Ureter (tissue), 1 donor: ENCODE measurements around the gene PHOX2A. TPM values are rescaled to one million over a fixed set of nuclear protein-coding genes. Genes with fewer than 3 reads are reported as not detected.

Experiments
- DNase-seq: peaks from one replicate; pipeline ENCODE4 v3.0.0-alpha.2; 2020; ENCODE audit warnings: low spot score
- total RNA-seq: library from RNA; stranded (reverse); gene quantifications from one replicate; pipeline ENCODE4 v1.2.4, GENCODE V29; 2023
- donor health status: DM: yes; HTN: yes; CAD: no.

The PHOX2A gene
- total RNA-seq, 1 donor from 2014 or later: not detected

DNA sequence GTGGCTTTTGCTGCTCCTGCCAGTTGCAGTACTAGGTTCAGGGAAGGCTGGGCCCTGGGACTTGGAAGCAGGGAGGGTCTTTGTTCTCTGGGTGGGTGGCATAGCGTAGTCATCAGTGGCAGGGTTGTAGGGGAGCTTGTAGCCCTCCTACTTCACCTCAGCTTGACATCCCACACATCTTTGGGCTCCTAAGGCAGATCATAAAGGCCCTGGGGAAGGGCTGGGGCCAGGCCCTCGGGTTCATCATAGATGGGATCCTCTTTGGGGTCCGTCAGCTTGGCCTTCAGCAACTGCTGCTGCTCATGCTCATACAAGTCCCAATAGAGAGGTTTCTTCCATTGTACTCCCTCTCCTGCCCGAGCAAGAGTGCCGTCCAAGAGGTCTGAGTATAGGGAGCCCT lies 6.0 kb upstream of the PHOX2A start:
- no peak for DNase-seq

DNA sequence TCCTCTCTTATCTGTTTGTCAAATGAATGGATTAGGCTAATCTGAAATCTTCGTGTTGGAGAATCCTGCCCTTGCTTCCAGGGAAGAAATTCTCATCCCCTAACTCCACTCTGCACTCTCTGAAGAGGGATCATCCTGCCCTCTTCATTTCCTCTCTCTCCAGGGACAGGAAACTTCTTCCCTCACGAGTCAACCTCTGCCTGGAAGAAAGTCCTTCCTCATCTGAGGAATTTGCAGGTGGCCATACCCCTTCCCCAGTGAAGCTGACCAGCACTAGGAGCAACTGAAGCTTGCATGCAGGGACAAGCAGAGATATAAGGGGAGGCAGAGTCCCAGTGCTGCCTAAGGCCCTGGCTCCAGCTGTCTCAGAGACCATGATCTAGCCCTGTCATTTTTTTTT lies 3.6 kb upstream of the PHOX2A start:
- no peak for DNase-seq

DNA sequence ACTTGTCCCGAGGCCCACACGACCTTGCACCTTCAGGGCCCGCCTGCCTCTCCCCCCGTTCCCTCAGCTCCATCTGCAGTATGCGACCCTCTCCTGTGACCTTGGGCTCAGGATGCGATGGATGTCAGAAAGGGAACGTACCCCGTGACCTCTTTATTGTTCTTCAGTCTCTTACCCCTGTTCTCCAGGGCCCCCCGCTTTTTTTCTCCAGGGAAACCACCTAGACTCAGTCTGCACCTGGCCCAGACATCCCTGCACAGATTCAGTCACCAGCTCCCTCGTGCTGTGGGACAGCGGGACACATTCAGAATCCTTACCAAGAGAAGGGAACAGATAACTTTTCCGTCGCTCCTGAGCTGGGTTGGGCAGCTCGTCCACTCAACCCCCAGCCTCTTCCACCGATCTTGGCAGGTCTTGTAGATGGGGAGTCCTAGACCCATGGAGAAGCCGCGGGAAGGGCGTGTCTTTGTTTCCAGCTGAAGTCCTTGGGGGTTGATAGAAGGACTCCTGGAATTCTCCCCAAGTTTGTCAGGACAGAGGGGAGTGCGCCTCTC lies 1.4 kb upstream of the PHOX2A start:
- no peak for DNase-seq

DNA sequence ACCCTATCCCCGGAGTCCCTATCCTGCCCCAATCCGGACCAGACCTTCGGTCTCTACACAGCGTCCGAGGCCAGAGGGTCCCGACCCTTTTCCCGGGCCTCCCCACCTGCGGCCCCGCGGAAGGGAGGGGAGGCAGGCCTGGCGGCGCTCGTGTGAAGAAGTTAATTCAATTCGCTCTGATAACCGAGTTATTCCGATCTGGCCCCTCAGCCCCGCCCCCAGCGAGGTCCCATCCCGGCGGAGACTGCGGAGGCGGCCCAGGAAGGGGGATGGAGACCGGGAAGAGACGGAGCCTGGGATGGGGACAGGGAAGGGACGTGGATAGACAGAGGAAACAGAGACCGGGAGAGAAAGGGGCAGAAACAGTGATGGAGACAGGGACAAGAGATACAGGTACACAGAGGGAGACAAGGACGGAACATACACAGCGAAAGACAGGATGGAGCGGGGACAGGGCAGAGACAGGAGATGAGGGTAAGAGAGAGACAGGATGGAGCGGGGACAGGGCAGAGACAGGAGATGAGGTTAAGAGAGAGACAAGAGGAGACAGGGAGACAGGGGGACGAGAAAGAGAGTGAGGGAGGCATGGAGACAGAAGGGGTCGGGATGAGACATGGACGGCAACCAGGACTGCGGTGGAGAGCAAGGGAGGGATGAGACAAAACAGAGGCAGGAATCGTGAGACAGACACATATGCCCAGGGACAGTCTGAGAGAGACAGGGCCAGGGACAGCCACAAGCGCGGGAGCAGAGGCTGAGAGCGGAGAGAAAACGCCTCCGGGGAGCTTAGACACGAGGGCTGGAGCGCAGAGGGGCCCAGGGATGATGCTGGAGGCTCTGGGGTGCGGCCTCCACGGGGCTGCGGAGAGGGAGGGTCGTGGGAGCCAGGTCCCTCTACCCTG lies 636 bp upstream of the PHOX2A start:
- no peak for DNase-seq

DNA sequence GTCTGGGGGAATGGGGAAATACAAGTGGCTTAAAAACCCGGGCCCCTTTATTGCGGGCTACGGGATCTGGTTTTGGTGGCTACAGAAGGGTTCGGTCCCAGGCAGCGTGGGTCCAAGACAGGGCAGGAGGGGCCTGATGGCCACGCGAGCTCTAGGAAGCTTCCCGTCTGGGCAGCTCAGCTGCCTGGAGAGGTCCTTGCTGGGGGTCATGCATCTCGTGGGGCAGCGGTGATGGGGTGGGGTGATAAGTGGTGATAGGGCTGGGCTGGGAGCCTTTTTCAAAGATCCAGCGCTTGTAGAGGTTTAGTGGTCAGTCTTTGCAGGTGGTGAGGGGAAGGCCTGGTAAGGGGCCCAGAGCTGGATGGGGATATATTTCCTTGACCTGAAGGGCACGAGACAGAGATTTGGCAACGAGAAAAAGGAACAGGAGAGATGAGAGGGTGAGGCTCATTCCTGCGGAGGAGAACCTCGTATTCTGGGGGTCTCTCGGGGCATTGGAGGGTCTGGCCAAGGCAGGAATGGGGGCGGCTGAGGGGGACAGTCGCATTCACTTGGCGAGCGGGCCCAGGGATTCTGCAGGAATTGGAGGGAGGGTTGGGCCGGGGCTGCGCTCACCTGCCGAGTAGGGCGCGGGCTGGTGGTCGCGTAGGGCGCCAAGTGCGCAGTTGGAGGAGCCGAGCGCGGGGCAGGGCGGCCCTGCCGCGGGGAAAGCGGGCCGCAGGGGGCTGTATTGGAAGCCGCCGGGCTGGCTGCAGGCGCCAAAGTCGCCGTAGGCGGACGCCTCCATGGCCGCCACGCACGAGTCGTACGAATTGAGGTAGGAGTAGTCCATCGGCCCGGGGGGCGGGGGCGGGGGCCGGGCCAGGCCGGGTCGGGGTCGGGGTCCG lies 560 bp downstream of the PHOX2A start:
- no peak for DNase-seq

DNA sequence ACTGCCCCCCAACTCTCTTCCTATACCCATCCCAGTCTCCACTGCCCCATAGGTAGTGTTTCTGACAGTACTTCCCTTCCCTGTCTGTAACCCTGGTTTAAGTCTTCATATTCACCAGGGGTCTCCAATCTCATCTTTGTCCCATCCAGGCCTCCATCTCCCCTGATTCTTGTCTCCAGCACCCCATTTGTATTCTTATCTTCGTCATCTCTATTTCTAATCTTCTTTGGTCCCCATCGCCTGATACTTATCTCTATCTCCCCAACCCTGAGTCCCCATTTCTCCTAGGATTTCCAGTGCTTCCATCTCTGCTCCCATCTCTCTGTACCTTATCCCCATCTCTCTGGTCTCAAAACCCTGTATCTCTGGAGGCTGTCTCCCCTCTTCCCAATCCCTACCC lies 1.8 kb downstream of the PHOX2A start:
- no peak for DNase-seq

DNA sequence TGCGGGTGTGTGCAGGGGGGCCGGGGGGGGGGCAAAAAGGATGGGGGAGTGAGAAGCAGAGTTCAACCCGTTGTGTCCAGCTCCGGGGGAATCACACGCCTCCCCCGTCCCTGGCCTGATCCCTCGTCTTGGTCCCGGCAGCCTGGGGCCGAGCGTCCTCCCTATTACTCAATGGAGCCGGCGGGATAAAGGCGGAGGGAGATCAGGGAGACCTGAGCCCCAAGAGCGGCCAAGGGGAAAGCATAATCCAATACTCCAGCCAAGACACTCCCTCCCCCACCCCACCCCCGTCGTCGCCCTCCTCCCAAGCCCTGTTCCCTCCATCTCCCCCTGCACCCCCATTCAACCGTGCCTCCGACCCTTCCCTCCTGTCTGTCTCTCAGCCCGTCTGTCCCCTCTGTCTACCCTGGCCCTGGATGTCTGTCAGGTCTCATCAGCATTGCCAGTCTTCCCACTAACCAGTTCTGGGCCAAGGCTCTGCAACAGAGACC lies 2.6 kb downstream of the PHOX2A start:
- DNase-seq: no peak

DNA sequence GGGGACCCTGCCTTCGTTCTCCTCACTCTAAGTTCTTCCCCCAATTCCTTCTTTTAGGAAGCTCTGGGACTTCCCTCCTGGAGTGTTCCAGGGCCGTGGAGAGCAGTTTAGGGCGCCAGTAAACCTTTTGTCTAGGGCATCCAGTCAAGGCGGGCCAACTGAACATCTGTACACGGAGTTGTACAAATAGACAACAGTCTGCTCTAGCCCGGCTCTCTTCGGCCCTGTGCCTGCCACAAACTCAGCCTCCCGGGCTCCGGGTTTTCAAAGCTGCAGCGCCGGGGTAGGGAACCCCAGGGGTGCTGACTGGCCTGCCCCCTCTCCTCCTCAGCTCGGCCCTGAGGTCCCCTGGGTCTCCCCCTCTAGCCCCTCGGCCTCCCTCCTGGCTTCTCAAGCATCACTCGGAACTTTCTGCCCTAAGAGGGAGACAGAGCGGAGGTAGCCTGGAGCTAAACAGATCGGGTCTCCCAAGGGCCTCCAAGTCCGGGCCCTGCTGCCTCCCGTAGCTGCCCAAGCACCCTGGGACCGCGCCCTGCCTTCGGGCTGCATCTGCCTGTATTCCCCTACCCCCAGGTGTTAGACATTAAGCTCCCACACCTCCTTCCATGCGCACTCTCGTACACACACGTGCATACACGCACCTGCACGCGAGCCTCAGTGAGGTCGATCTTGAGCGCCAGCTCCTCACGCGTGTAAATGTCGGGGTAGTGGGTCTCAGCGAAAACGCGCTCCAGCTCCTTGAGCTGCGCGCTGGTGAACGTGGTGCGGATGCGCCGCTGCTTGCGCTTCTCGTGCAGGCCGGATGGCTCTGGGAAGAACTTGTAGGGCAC lies 3.3 kb downstream of the PHOX2A start:
- no peak for DNase-seq

DNA sequence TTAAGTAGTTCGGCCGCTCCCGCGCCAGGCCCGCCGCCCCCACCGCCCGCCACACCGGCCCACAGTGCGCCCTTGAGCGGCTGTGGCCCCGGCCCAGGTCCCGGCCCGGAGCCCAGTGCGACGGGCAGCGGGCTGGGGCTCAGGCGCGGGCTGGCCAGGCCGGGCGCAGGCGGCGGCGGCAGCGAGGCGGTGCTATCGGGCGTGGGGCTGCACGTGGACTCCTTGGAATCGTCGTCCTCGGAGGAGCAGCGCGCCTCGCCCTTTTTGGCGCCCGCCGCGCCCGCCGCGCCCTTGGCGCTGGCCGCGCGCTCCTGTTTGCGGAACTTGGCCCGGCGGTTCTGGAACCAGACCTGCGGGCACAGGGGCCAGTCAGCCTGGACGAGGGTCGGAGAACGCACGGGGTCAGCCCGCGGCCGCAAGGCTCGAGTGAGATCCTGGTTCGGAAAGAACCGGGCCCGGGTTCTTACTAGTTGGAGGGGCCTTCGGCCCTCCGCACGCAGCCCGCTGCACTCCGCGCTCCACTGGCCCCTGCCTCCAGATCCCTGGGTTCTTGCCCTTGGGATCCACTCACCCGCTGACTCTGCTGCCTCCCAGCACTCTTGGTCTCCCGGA lies 4.0 kb downstream of the PHOX2A start:
- DNase-seq: no peak

DNA sequence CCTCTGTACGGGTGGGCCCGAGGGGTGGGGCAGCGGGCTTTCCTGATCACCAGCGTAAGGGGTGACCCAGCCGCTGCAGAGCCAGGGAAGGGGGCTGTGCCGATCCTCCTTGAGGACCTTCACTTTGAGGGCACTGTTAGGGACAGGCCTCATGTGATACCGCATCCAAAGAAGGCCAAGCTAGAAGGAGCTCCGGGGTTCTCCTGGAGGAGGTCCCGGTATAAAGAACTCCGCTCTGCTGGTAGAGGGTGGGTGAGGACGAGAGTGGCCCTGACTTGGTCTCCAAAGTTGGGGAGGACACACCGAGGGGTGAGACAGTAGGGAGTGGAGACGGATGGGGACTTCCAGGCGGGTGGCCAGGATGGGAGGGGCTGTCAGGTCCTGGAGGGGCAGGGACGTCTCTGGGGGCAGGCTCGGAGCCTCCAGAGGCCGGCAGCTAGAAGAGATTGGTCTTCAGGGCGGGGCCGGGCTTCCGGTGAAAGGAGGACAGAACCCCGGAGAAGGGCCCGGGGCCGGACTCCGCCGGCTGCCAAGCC lies 4.6 kb downstream of the PHOX2A start:
- peak; percentile 71 for DNase-seq

DNA sequence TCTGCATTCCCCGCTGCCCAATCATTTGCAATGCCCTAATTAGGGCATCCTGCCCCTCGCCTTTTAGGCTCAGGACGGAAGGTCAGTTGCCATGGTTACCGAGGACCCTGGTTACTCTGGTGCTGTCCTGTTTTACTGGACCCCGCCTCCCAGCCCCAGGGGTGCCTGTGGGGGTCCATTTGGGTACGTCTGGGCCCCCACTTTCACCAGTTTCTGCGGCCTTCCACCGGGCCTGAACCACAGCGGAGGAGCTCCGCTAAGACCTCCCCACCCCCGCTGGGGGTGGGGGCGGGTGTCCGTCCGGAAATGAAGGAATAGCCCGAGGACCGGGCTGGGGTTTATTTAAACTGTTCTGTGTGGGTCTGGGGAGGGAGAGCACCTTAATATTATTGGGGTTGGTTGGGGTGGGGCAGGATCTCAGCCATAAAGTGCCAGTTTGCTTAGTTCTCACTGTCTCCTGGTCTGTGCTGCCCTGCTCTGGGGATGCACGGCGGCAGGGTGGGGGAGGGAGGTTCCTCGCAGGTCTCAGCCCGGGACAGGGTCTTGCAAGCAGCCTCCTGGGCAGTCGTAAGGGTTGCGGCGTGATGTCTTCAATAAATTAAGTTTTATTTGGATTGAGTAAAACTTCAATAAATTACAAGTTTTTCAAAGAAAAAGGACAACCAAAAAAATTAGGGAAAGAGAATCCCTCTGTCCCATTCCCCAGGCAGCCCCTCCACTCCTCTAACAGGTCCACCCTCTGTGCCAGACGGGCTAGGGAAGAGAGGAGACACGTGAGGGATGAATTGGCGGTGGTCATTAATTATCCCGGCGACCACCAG lies 5.3 kb downstream of the PHOX2A start:
- no peak for DNase-seq

DNA sequence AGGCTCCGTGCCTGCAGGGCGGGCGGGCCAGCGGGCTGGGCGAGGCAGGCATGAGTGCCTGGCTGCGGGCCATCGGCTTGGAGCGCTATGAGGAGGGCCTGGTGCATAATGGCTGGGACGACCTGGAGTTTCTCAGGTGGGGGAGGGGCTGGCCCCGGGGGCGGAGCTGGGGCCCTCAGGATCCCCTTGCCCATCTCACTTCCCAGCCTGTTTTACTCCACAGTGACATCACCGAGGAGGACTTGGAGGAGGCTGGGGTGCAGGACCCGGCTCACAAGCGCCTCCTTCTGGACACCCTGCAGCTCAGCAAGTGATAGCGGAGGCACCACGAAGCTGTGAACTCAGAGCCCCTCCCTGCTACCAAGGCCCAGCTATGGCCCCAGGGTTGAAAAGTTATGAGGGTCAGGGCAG lies 5.9 kb downstream of the PHOX2A start:
- DNase-seq: no peak

DNA sequence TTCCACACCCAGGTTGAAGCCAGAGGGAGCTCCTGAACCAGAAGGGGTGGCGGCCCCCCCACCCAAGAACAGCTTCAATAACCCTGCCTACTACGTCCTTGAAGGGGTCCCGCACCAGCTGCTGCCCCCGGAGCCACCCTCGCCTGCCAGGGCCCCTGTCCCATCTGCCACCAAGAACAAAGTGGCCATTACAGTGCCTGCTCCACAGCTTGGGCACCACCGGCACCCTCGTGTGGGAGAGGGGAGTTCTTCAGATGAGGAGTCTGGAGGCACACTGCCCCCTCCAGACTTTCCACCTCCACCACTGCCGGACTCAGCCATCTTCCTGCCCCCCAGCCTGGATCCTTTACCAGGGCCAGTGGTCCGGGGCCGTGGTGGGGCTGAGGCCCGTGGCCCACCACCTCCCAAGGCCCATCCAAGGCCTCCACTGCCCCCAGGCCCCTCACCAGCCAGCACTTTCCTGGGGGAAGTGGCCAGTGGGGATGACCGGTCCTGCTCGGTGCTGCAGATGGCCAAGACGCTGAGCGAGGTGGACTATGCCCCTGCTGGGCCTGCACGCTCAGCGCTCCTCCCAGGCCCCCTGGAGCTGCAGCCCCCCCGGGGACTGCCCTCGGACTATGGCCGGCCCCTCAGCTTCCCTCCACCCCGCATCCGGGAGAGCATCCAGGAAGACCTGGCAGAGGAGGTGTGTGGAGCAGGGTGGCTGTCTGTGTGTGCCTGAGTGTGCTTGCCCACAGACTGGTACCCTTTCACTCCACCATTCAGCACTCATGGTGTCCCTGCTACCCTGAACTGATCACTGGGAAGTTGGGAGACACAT lies 6.7 kb downstream of the PHOX2A start:
- DNase-seq: no peak

DNA sequence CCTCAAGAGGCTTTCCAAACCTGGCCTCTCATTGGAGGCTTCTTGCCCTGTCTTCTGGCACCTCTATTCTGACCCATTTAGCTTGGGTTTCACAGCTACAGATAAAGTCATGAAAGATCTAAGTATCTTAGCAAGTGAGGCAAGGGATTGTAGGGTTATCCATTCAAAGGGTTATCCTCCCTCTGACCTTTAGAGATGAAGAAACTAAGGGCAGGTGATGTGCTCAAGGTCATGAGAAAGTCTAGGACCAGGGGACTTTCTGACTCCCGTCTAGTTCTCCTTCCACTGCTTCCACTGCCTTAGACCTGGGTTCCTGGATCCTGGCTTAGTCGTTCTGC lies 7.2 kb downstream of the PHOX2A start:
- DNase-seq: no peak

DNA sequence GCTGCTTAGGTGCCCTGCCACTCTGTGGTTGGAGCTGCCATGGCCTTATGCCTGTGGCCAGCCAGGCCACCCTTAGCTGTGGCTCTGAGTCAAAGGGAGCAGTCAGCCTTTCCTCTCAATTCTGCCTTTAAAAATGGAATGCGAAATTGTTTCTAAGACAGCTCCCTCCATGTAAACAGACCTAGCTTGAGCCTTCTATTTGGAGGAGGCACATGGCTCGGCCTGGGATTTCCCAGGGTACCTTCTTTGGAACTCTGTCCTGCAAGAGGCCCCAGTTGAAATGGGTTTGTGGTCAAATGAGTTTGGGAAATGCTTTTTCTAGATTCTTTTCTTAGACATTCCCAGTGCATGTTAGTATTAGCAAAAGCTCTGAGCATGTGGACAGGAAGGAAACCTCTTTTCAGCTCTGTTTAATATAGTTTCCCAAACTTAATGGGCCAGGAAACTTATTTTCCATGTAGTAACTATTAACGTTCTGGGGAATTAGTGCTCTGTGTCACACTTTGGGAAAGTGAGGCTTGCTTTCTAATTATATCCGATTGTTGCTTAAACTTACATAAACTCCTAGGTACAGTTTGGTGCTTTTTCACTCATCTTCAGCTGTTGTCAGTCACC lies 7.8 kb downstream of the PHOX2A start:
- DNase-seq: peak; percentile 23

DNA sequence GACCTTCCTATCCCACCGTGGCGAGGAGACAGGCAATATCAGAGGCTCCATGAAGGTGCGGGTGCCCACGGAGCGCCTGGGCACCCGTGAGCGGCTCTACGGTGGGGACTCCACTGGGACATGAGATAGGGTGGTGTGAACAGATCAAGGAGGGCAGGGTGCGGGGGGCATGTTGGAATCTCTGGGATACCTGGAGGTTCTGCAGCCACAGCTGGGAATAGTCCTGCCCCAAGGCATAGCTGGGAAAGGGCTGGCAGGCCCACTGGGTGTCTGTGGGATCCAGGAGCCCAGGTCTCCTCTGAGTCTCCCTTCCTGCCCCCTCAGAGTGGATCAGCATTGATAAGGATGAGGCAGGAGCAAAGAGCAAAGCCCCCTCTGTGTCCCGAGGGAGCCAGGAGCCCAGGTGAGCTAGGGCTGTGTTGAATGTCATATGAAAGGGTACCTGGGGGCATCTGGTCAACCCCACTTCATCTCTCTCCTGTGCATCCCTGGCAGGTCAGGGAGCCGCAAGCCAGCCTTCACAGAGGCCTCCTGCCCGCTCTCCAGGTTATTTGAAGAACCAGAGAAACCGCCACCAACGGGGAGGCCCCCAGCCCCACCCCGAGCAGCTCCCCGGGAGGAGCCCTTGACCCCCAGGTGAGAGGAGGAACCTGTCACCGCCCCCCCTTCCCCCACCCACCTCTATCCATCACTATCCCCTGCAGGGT lies 8.5 kb downstream of the PHOX2A start:
- peak; percentile 43 for DNase-seq

DNA sequence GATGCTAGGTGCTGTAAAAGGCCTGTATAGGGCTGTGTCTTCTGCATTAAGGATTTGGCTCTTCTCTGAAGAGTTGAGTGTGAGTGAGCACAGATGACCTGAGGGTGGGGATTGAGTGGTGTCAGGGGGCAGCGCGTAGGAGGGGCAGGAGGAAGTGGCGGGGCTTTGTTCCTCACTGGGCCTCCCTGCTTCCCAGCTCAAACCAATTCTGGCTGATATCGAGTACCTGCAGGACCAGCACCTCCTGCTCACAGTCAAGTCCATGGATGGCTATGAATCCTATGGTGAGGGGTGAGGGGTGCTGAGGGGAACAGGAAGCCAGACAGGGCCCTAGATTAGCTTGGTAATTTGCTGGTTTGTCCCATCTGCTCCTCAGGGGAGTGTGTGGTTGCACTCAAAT lies 9.1 kb downstream of the PHOX2A start:
- no peak for DNase-seq

DNA sequence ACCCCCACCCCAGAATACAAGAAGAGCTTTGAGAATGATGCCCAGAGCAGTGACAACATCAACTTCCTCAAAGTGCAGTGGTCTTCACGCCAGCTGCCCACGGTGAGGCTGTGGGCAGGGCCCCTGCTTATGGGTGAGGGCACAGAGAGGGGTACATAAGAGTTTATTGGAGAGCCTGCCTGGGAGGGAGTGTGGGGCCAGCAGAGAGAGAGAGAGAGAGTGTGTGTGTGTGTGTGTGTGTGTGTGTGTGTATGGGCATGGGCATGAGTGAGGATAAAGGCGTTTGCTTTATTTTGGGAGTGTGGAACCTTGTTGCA lies 9.5 kb downstream of the PHOX2A start:
- DNase-seq: peak; percentile 27
